ENCODE measurements around the gene DCC. TPM values are rescaled to one million over a fixed set of nuclear protein-coding genes. Genes with fewer than 3 reads are reported as not detected.

DCC gene
- total and polyA plus RNA-seq, 2 of the 8 experiments (the other 6 are each of a cell fraction or from before 2014, with no cell fraction given), result 0.14 to 1.4 TPM

- POLR2A ChIA-PET (ENCODE audit: partially characterized antibody), result no interaction called here
- Histone ChIP-seq H2BK120ac (replicated peaks; ENCODE audit: low read depth, low read length) (no peak overlapping the region), H3K4me1 (replicated peaks in 1 of 4; ENCODE audit: control insufficient read depth in 3 of 4, insufficient read depth in 4 of 4, low read length in 3 of 4) (no peaks in the 10 kb centered on the region), H3K4me2 (ENCODE audit: insufficient read depth in 1 of 2, low read depth in 2 of 2, low read length in 2 of 2) (no peak overlapping the region), H4K5ac (ENCODE audit: insufficient read length, low read depth, low read length) (no peak overlapping the region), H2BK12ac (ENCODE audit: low read depth, low read length) (no peak overlapping the region), H4K8ac (ENCODE audit: extremely low read depth, insufficient read depth, low read length) (no peak overlapping the region), H2BK5ac (ENCODE audit: low read depth, low read length) (no peak overlapping the region), H3K27ac (ENCODE audit: low read depth, low read length) (no peak overlapping the region), H2BK20ac (ENCODE audit: low read length) (no peak overlapping the region), H3K18ac (ENCODE audit: extremely low read depth, low read length) (no peak overlapping the region), H3K9ac (replicated peaks in 1 of 4; ENCODE audit: extremely low read depth in 1 of 4, low read depth in 3 of 4, low read length in 3 of 4) (no peak overlapping the region), H2BK15ac (ENCODE audit: low read length) (no peak overlapping the region), H2AK5ac (ENCODE audit: low read depth, low read length) (no peak overlapping the region), H3K56ac (replicated peaks; ENCODE audit: insufficient read length, low read depth, low read length) (no peak overlapping the region), H3K79me1 (ENCODE audit: low read depth, low read length) (no peaks in the 10 kb centered on the region), H3K4ac (replicated peaks; ENCODE audit: insufficient read length, low read depth, low read length) (no peak overlapping the region), H2AFZ (ENCODE audit: low read length) (peak overlapping the region; percentile 53; the same call in 1 of the 2 replicates), H3K4me3 (ENCODE audit: extremely low read depth in 1 of 4, insufficient read depth in 2 of 4, low read depth in 3 of 4, low read length in 4 of 4) (no peak overlapping the region), H3K14ac (ENCODE audit: insufficient read length) (no peak overlapping the region), H3K23ac (ENCODE audit: insufficient read length) (no peak overlapping the region), H4K91ac (replicated peaks; ENCODE audit: insufficient read length, low read length) (no peak overlapping the region), H3K27me3 (replicated peaks in 1 of 4; ENCODE audit: control insufficient read depth in 3 of 4, extremely low read depth in 1 of 4, insufficient read depth in 3 of 4, low read length in 3 of 4) (no peaks in the 10 kb centered on the region), H3K36me3 (ENCODE audit: control insufficient read depth in 2 of 4, insufficient read depth in 4 of 4, low read length in 3 of 4) (no peaks in the 10 kb centered on the region), H3K79me2 (ENCODE audit: control insufficient read depth in 1 of 2, insufficient read depth in 2 of 2, low read length in 2 of 2) (no peaks in the 10 kb centered on the region), H3K23me2 (ENCODE audit: low read depth, low read length) (no peaks in the 10 kb centered on the region; the same call in 1 of the 2 replicates), H4K20me1 (replicated peaks in 1 of 2; ENCODE audit: control insufficient read depth in 1 of 2, insufficient read depth in 2 of 2, low read length in 2 of 2) (no peaks in the 10 kb centered on the region), H3K9me3 (ENCODE audit: insufficient read depth in 2 of 2, low read depth in 1 of 2, low read length in 1 of 2) (no peaks in the 10 kb centered on the region)
- DNase-seq (ENCODE audit: low read depth in 1 of 2, low spot score in 2 of 2), result no peak
- WGBS, 2 experiments (ENCODE audit: extremely low coverage in 1 of 2, insufficient coverage in 1 of 2, insufficient read length in 1 of 2, insufficient replicate concordance in 2 of 2, low coverage in 1 of 2, low lambda C conversion rate in 2 of 2, missing lambda C conversion rate in 1 of 2), result 94% methylated on average over 1 of the region's 1 CpG; no CpG with 5 or more reads in 1 of the 2 experiments
- FAIRE-seq, result no peak
- no peak for TF ChIP-seq CEBPB (IDR thresholded peaks at IDR 0.05; ENCODE audit: low read depth, low read length)
- TF ChIP-seq SUZ12 (IDR thresholded peaks at IDR 0.05; ENCODE audit: low read length), result no peak
- TF ChIP-seq CTCF (IDR thresholded peaks at IDR 0.05; ENCODE audit: control extremely low read depth in 1 of 3, insufficient read depth in 1 of 3, low read depth in 1 of 3, low read length in 3 of 3), result peak in 1 of 3 experiments; percentile 22; a peak in 2 of 4 replicates
- no peak for TF ChIP-seq CBX5 (IDR thresholded peaks at IDR 0.05; ENCODE audit: low read depth, low read length)
- TF ChIP-seq JUND (IDR thresholded peaks at IDR 0.05; ENCODE audit: low read length), result no peak
- peak in 1 of 2 experiments; percentile 31; a peak in 3 of 4 replicates for TF ChIP-seq RAD21 (IDR thresholded peaks at IDR 0.05 in 1 of 2, conservative IDR thresholded peaks at IDR 0.05 in 1 of 2; ENCODE audit: low read depth in 2 of 2, low read length in 2 of 2)
- CTCF ChIA-PET (ENCODE audit: partially characterized antibody), result interaction anchor here (0.8 to 1.8 kb wide), 4 partner anchors 13 to 780 kb away, joined by 3 to 5 read pairs (median 4); no protein-coding TSS in a partner anchor
These were observed 111.9 kb downstream of the DCC start for GRCh38 chr18:52451851-52452250.

Data from H1 (cell line).